Stimulated activated CD4-positive, alpha-beta T cell treated with anti-CD3 and anti-CD28 coated beads, Interleukin-2, amount 100 ng/mL, for 24 hours (primary cell): ENCODE measurements around the gene ALK.

ENCODE experiments used
- DNase-seq, 2 donors: peaks; one replicate each; pipeline ENCODE4 v3.0.0-alpha.2; 2020

ALK gene

GRCh38 chr2:29640360-29640759 lies 281.0 kb downstream of the ALK start:
- DNase-seq: no peak

- DNase-seq: no peak
These were observed 282.7 kb downstream of the ALK start for GRCh38 chr2:29638641-29639040.

GRCh38 chr2:29634916-29635315 lies 286.5 kb downstream of the ALK start:
- no peak for DNase-seq

- DNase-seq: no peak
These were observed 289.4 kb downstream of the ALK start for GRCh38 chr2:29632018-29632417.

GRCh38 chr2:29629495-29629894 lies 291.9 kb downstream of the ALK start:
- no peak for DNase-seq

- DNase-seq: no peak
These were observed 292.5 kb downstream of the ALK start for GRCh38 chr2:29628862-29629261.

- no peak for DNase-seq
These were observed 293.2 kb downstream of the ALK start for GRCh38 chr2:29628108-29628745.

GRCh38 chr2:29627279-29627711 lies 294.1 kb downstream of the ALK start:
- DNase-seq: no peak

GRCh38 chr2:29620890-29621289 lies 300.5 kb downstream of the ALK start:
- no peak for DNase-seq

GRCh38 chr2:29619689-29620088 lies 301.7 kb downstream of the ALK start:
- no peak for DNase-seq

- DNase-seq: no peak
These were observed 303.4 kb downstream of the ALK start for GRCh38 chr2:29618024-29618423.

GRCh38 chr2:29617351-29617750 lies 304.0 kb downstream of the ALK start:
- no peak for DNase-seq

GRCh38 chr2:29616569-29616968 lies 304.8 kb downstream of the ALK start:
- DNase-seq: no peak

- DNase-seq: no peak
These were observed 305.5 kb downstream of the ALK start for GRCh38 chr2:29615841-29616240.

- DNase-seq: no peak
These were observed 306.2 kb downstream of the ALK start for GRCh38 chr2:29615183-29615582.

- DNase-seq: no peak
These were observed 307.0 kb downstream of the ALK start for GRCh38 chr2:29614295-29614830.

- DNase-seq: no peak
These were observed 307.6 kb downstream of the ALK start for GRCh38 chr2:29613792-29614266.

GRCh38 chr2:29613067-29613466 lies 308.3 kb downstream of the ALK start:
- no peak for DNase-seq

- DNase-seq: no peak
These were observed 308.8 kb downstream of the ALK start for GRCh38 chr2:29612568-29612967.

GRCh38 chr2:29611850-29612249 lies 309.5 kb downstream of the ALK start:
- DNase-seq: no peak

- no peak for DNase-seq
These were observed 310.1 kb downstream of the ALK start for GRCh38 chr2:29611261-29611660.

- DNase-seq: no peak
These were observed 310.8 kb downstream of the ALK start for GRCh38 chr2:29610569-29610968.

- no peak for DNase-seq
These were observed 314.4 kb downstream of the ALK start for GRCh38 chr2:29607038-29607420.

- no peak for DNase-seq
These were observed 315.0 kb downstream of the ALK start for GRCh38 chr2:29606104-29607037.
